ENCODE measurements around the gene USP33.
"Not testable (repeated sequence)": the region's sequence is repeated elsewhere in the genome, so short reads cannot be mapped to it uniquely, and the experiment has no call there.

The USP33 gene

GRCh38 chr1:77759071-77760028 is at the start of gene USP33:
TSS of gene USP33 (minus strand) at chr1:77759852. CDS start at chr1:77741697, 18,155 bp downstream.
- peak; percentile 80 for DNase-seq

GRCh38 chr1:77803371-77803770 is 43.7 kb upstream of the USP33 start:
- no peak for DNase-seq

- no peak for DNase-seq
These were observed 42.4 kb upstream of the USP33 start for GRCh38 chr1:77802026-77802425.

- no peak for DNase-seq
These were observed 38.3 kb upstream of the USP33 start for GRCh38 chr1:77797991-77798390.

GRCh38 chr1:77796695-77797405 is 37.2 kb upstream of the USP33 start:
- DNase-seq: no peak

- no peak for DNase-seq
These were observed 34.9 kb upstream of the USP33 start for GRCh38 chr1:77794550-77794949.

- not testable (repeated sequence) for DNase-seq
These were observed 26.6 kb upstream of the USP33 start for GRCh38 chr1:77786093-77786741.

- DNase-seq: no peak
These were observed 23.5 kb upstream of the USP33 start for GRCh38 chr1:77783141-77783540.

GRCh38 chr1:77781683-77782082 is 22.0 kb upstream of the USP33 start:
- DNase-seq: no peak

GRCh38 chr1:77779529-77780281 is 20.1 kb upstream of the USP33 start, which contains the start of gene MIGA1:
TSS of gene MIGA1 (plus strand) at chr1:77779649. CDS start at chr1:77783253, 3,604 bp downstream.
- peak; percentile 87 for DNase-seq

GRCh38 chr1:77776007-77776700 is 16.5 kb upstream of the USP33 start:
- no peak for DNase-seq

GRCh38 chr1:77768006-77768405 is 8.4 kb upstream of the USP33 start:
- DNase-seq: no peak

- DNase-seq: no peak
These were observed 2.4 kb upstream of the USP33 start for GRCh38 chr1:77762072-77762476.

- no peak for DNase-seq
These were observed 2.0 kb downstream of the USP33 start for GRCh38 chr1:77757603-77758002.

GRCh38 chr1:77757066-77757584 is 2.5 kb downstream of the USP33 start:
- DNase-seq: no peak

GRCh38 chr1:77756052-77756754 is 3.4 kb downstream of the USP33 start:
- DNase-seq: no peak

GRCh38 chr1:77749489-77749888 is 10.2 kb downstream of the USP33 start:
- not testable (repeated sequence) for DNase-seq

- DNase-seq: no peak
These were observed 15.1 kb downstream of the USP33 start for GRCh38 chr1:77744576-77744975.

GRCh38 chr1:77742011-77742555 is 17.6 kb downstream of the USP33 start:
- DNase-seq: no peak

- DNase-seq: no peak
These were observed 18.3 kb downstream of the USP33 start for GRCh38 chr1:77741316-77741715.

- no peak for DNase-seq
These were observed 20.4 kb downstream of the USP33 start for GRCh38 chr1:77739235-77739634.
